Activated CD4-positive, CD25-positive, alpha-beta regulatory T cell treated with anti-CD3 and anti-CD28 coated beads, Interleukin-2, amount 50 U/mL, for 24 hours (primary cell): ENCODE data around the gene C1orf185.
"Not testable (repeated sequence)": the region's sequence is repeated elsewhere in the genome, so short reads cannot be mapped to it uniquely, and the experiment has no call there.

ENCODE experiments used
- ATAC-seq, 2 donors: fragments of 150-1000 bp; cut with Tn5 transposase; one replicate each; pipeline ENCODE4 v1.10.0; 2021; ENCODE audit warnings: mild to moderate bottlenecking in 1 of 2, moderate library complexity in 1 of 2

The C1orf185 gene

GRCh38 chr1:51101976-51102375 lies at the start of gene C1orf185:
TSS of gene C1orf185 (plus strand) at chr1:51102228. CDS start at chr1:51102234, 6 bp downstream.
- ATAC-seq: no peak

DNA sequence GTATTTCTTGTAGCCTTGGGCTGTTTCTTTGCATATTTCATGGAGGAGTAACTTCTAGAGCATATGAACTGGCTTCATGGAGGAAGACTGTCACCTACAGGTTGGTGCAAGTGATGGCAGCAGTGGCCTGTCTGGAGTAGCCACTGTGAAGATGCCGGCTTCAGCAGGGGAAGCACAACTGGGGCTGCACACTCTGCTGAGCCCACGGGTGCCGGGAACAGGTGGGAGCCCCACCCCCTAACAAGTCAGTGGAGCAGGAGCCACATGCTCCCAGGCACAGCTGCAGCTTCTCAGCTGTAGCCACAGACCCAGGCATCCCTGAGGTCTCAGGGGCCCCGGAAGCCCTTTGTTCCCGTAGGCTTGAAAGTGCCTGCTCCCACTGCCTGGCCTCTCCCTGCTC lies 43.2 kb upstream of the C1orf185 start:
- no peak for ATAC-seq

DNA sequence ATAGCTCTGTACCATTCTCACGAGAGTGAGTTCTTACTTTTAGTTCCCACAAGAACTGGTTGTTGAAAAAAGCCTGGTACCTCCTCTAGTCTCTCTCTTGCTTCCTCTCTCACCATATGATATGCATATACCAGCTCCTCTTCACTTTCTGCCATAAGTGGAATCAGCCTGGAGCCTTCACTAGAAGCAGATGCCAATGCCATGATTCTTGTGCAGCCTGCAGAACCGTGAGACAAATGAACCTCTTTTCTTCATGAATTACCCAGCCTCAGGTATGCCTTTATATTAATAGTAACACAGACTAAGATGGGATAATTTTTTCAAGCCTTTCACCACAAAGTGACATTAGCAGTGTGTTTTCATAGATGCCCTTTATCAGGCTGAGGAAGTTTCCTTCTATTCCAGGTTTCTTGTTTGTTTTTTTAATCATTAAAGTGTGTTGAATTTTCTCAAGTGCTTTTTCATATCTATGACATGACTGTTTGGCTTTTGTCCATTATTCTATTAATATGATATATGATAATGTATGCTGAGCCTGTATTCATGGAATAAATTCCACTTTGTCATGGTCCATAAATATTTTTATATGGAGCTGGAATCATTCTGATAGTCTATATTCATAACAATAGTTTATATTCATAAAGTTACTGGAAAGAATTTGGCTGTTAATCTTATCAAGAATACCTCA lies 40.7 kb upstream of the C1orf185 start:
- ATAC-seq: no peak

- ATAC-seq: no peak
Observed at GRCh38 chr1:51063121-51063520, 38.9 kb upstream of the C1orf185 start.

GRCh38 chr1:51070011-51070410 lies 32.0 kb upstream of the C1orf185 start:
- ATAC-seq: no peak

GRCh38 chr1:51070640-51071039 lies 31.4 kb upstream of the C1orf185 start:
- ATAC-seq: no peak

DNA sequence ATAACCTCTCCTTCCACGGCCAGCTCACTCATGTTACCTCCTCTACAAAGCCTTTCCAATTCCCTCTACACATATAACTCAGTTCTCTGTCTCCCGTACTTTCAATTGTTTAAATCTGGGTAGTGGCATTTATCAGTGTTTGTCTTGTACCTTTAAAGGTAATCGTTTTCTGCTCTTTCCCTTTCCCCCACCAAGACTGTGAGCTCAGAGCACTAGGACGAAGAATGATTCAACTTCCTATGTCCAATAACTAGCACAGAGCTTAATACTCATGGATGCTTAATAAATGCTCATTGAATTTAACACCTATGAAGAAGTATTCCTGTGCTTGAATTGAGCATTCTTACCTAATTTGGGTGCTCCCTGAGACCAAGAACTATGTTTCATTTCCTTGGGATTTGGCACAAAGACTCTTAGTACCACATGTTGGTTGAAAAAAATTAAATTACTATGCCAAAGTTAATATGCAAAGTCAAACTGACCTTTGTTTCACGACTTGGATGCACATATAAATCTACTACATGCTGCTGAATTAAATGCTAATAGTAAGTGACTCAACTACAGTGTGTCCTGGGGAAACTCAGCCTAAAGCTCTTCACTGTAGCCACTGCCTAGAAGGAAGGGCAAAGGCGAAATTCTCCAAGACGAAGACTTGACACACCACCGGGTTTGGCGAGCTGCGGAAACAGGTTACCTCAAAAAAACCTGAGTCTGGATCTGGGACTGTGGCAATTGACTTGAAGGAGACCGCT lies 30.6 kb upstream of the C1orf185 start:
- no peak for ATAC-seq

- ATAC-seq: no peak
Observed at GRCh38 chr1:51072043-51072439, 30.0 kb upstream of the C1orf185 start.

GRCh38 chr1:51072651-51073050 lies 29.4 kb upstream of the C1orf185 start:
- no peak for ATAC-seq

- no peak for ATAC-seq
Observed at GRCh38 chr1:51073456-51073855, 28.6 kb upstream of the C1orf185 start.

GRCh38 chr1:51086496-51087271 lies 15.3 kb upstream of the C1orf185 start:
- no peak for ATAC-seq

GRCh38 chr1:51088474-51088873 lies 13.6 kb upstream of the C1orf185 start:
- ATAC-seq: no peak

DNA sequence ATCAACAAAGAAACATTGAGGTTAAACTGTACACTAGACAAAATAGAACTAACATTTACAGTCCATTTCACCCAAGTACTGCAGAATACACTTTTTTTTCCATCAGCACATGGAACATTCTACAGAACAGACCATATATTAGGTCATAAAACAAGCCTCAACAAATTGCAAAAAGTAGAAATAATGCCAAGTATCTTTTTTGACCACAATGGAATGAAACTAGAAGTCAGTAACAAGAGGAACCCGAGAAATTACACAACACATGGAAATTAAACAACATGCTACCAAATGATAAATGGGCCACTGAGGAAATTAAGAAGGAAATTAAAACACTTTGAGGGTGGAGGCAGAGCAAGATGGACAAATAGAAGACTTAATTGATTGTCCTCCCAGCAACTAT lies 8.4 kb upstream of the C1orf185 start:
- ATAC-seq: no peak

DNA sequence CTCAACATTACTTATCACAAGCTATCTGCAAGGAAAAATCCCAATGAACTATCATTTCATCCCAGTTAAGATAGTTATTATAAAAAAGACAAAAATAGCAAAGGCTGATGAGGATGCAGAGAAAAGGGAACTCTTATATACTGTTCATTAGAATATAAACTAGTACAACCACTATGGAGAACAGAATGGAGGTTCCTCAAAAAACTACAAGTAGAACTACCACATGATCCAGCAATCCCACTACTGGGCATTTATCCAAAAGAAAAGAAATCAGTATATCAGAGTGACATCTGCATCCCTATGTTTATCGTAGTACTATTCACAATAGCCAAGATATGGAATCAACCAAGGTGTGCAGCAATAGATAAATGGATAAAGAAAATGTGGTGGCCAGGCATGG lies 4.9 kb upstream of the C1orf185 start:
- ATAC-seq: no peak

DNA sequence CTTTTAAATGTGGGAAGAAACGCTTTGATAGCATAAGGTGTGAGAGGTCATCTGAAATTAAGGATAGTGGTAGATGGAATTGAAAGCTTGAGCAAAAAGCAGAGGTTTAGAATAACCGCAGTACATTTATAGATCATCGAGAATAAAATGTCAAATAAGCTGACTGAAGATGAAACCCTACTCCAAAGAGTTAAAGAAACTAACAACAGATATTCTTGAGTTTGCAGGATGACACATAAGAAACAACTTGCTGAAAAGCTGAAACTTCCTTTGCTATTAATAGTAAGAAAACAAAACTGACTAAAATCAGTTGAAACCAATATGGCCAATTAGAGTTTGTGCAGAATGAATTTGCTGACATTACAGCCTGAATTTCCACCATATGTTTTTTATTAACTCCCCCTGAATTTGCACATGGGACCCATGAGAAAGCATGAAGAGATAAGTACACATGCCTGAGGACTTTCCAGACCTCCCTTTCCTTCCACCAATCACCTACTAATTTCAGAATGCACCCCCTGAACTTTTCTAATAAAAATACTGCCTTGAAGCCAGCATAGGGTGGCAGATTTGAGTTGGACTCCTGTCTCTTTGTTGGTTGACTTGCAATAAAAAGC lies 1.7 kb upstream of the C1orf185 start:
- ATAC-seq: no peak

- no peak for ATAC-seq
Observed at GRCh38 chr1:51114137-51114536, 12.1 kb downstream of the C1orf185 start.

DNA sequence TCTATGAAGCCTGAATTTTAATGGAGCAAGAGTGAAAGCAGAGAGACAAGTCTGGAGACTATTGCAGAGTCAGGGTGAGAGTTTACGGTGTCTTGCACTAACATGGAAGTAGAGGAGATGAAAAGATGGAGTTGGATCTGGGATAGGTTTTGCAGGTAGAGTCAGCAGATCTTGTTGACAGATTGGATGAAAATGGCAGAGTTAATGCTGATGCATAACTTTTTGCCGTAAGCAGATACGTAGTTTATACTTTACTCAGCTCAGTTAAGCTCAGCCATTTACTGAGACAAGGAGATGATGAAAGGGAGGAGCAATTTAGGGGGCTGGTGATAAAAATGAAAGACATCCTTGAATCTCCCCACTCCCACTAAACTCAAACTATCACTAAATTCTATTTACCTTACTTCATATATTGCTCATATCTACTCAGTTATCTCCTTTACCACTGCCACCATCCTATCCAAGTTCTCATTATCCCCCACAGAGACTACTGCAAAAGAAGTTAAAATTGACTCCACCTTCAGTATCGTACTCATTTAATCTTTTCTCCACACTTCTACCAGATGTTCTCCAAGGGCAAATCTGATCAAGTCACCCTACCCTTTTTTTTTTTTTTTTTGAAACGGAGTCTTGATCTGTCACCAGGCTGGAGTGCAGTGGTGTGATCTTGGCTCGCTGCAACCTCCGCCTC lies 13.8 kb downstream of the C1orf185 start:
- no peak for ATAC-seq

GRCh38 chr1:51119331-51119730 lies 17.3 kb downstream of the C1orf185 start:
- no peak for ATAC-seq

DNA sequence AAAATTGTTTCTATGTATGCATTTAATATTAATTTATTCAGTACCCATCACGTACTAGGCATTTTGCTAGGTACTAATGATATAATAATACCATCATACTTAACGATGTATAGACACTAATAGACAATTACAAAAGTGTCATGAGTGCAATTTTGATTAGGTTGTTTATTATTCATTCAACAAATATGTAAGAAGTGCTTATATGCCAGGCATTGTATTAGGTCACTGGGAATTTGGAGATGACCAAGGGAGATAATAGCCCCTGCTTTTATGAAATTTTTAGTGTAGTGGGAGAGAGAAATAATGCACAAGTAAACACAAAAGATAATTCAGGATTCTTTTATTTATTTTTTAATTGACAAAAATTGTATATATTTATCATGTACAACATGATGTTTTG lies 18.6 kb downstream of the C1orf185 start:
- no peak for ATAC-seq

DNA sequence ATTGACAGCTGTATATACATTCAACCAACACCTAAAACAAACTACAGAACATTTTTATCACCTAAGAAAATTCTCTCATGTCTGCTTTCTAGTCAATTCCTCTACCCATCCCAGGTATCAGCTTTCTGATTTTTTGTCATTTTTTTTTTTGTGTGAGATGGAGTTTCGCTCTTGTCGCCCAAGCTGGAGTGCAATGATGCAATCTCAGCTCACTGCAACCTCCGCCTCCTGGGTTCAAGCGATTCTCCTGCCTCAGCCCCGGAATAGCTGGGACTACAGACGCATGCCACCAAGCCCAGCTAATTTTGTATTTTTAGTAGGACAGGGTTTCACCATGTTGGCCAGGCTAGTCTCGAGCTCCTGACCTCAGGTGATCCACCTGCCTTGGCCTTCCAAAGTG lies 25.1 kb downstream of the C1orf185 start:
- not testable (repeated sequence) for ATAC-seq

DNA sequence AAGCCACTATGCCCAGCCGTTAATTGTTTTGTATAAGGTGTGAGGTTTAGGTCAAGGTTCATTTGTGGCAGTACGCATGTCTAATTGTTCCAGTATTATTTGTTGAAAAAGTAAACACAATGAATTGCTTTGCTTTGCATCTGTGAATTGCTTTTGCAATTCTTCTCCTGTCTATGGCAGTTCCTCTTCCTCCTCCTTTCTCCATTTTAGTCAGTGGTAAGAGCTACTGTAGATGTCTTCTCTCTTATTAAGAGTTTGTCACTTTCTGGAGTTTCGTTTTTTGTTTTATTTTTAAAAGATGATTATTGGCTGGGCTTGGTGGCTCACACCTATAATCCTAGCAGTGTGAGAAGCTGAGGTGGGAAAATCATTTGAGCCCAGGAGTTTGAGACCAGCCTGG lies 29.2 kb downstream of the C1orf185 start:
- no peak for ATAC-seq

GRCh38 chr1:51133045-51133444 lies 31.0 kb downstream of the C1orf185 start:
- ATAC-seq: no peak

- ATAC-seq: not testable (repeated sequence)
Observed at GRCh38 chr1:51137696-51138095, 35.7 kb downstream of the C1orf185 start.
